ENCODE measurements around the gene HOXB5. TPM values are rescaled to one million over a fixed set of nuclear protein-coding genes. Genes with fewer than 3 reads are reported as not detected.

Gene HOXB5
- 1 to 10 TPM in 2 of 4 donors, not detected in 2; 5.8 to 9.8 TPM for polyA plus RNA-seq
- long read RNA-seq, donor 1, result 0 reads
- long read RNA-seq, donor 2, partial matches to known transcripts, result 0 of 2 reads
- long read RNA-seq, donor 2, other reads (novel, unspliced or antisense), result 0 of 2 reads
- long read RNA-seq, donor 3, transcript HOXB5-201 (2 exons, 2,041 nt), result major isoform, 12 of 12 reads
- long read RNA-seq, donor 3, partial matches to known transcripts, result 0 of 12 reads
- long read RNA-seq, donor 3, other reads (novel, unspliced or antisense), result 0 of 12 reads
- long read RNA-seq, donor 4, partial matches to known transcripts, result 0 of 2 reads
- long read RNA-seq, donor 4, other reads (novel, unspliced or antisense), result 0 of 2 reads
- long read RNA-seq, donor 5, partial matches to known transcripts, result 0 of 2 reads
- long read RNA-seq, donor 5, other reads (novel, unspliced or antisense), result 0 of 2 reads
- long read RNA-seq, donor 6, partial matches to known transcripts, result 0 of 3 reads
- long read RNA-seq, donor 6, other reads (novel, unspliced or antisense), result 0 of 3 reads
- long read RNA-seq, donor 7, result 0 reads
- long read RNA-seq, donor 8, result 0 reads
- long read RNA-seq, donor 9, partial matches to known transcripts, result 0 of 1 reads
- long read RNA-seq, donor 9, other reads (novel, unspliced or antisense), result 0 of 1 reads
- long read RNA-seq, donor 10, transcript HOXB5-201 (2 exons, 2,041 nt), result major isoform, 41 of 41 reads
- long read RNA-seq, donor 10, partial matches to known transcripts, result 0 of 41 reads
- long read RNA-seq, donor 10, other reads (novel, unspliced or antisense), result 0 of 41 reads

DNA sequence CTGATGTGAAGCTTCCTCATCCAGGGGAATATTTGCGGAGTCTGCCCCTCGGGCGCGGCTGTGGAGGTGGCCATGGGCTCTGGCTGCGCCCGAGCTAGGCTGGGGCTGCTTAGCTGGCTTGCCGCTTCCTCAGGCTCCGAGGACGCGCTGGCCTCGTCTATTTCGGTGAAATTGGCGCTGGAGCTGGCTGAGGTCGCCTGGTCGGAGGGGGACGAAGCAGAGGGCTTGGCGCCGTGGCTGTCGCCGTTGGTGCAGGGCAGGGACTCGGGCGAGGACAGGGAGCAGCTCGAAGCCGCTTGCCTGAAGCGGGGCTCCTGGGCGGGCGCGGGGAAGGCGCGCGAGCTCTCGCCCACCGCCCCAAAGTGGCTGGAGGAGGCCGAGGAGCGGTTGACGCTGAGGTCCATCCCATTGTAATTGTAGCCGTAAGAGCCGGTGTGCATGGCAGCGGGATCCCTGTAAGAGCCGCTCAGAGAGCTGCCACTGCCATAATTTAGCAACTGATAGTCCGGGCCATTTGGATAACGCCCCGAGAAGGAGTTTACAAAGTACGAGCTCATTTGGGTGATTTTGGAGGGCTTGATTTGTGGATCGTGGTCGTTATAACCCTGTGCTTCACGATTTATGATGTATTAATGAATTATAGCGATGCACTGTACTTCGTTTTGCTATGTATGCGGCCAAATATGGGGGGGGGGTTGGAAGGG, at the start of gene HOXB5:
Gene HOXB5, minus strand, starts transcription at position 654 of the 704 bp plus-strand sequence. Its CDS starts 97 bp downstream, at position 557.
- Histone ChIP-seq H3K4me3 (ENCODE audit: low read depth in 1 of 3, low read length in 3 of 3) (peak within 1 kb of the TSS in 2 of 3 donors; percentile 27 to 48), H3K36me3 (ENCODE audit: control insufficient read depth in 3 of 3, insufficient read depth in 2 of 3, low read depth in 1 of 3, low read length in 3 of 3) (peaks cover 0 to 38% (median 0%) of the 10 kb centered on the region in 3 donors), H3K27ac (ENCODE audit: low read depth in 1 of 3, low read length in 2 of 3) (peak within 1 kb of the TSS; percentile 62 to 91 (median 90)), H3K4me1 (ENCODE audit: control insufficient read depth in 3 of 3, insufficient read depth in 2 of 3, low read depth in 1 of 3, low read length in 2 of 3) (peaks cover 0 to 41% (median under 1%) of the 10 kb centered on the region in 3 donors), H3K27me3 (ENCODE audit: control insufficient read depth in 3 of 3, insufficient read depth in 3 of 3, low read length in 3 of 3) (peaks cover 0 to 99% (median 13%) of the 10 kb centered on the region in 3 donors), H3K9me3 (ENCODE audit: control insufficient read depth in 2 of 2, insufficient read depth in 1 of 2, low read depth in 1 of 2, low read length in 1 of 2) (no peaks in the 10 kb centered on the region)
- DNase-seq, result no peak
- 3 to 9% (median 9%) methylated on average over 46 to 50 of the region's 50 CpGs for WGBS, 3 donors
- no peak for FAIRE-seq

- Histone ChIP-seq H3K36me3 (ENCODE audit: control insufficient read depth in 3 of 3, insufficient read depth in 2 of 3, low read depth in 1 of 3, low read length in 3 of 3) (no peaks in the 10 kb centered on the region), H3K27ac (ENCODE audit: low read depth in 1 of 3, low read length in 2 of 3) (no peak overlapping the region), H3K4me1 (ENCODE audit: control insufficient read depth in 3 of 3, insufficient read depth in 2 of 3, low read depth in 1 of 3, low read length in 2 of 3) (peaks cover 0 to 4% (median 3%) of the 10 kb centered on the region in 3 donors), H3K9me3 (ENCODE audit: control insufficient read depth in 2 of 2, insufficient read depth in 1 of 2, low read depth in 1 of 2, low read length in 1 of 2) (no peaks in the 10 kb centered on the region), H3K4me3 (ENCODE audit: low read depth in 1 of 3, low read length in 3 of 3) (peak overlapping the region in 1 of 3 donors; percentile 3), H3K27me3 (ENCODE audit: control insufficient read depth in 3 of 3, insufficient read depth in 3 of 3, low read length in 3 of 3) (peaks cover 22 to 98% (median 69%) of the 10 kb centered on the region in 3 donors)
- DNase-seq, result no peak
- 28 to 39% (median 30%) methylated on average over 23 of the region's 23 CpGs for WGBS, 3 donors
- FAIRE-seq, result no peak
Observed at GRCh38 chr17:48642843-48643696, 49.5 kb upstream of the HOXB5 start.

DNA sequence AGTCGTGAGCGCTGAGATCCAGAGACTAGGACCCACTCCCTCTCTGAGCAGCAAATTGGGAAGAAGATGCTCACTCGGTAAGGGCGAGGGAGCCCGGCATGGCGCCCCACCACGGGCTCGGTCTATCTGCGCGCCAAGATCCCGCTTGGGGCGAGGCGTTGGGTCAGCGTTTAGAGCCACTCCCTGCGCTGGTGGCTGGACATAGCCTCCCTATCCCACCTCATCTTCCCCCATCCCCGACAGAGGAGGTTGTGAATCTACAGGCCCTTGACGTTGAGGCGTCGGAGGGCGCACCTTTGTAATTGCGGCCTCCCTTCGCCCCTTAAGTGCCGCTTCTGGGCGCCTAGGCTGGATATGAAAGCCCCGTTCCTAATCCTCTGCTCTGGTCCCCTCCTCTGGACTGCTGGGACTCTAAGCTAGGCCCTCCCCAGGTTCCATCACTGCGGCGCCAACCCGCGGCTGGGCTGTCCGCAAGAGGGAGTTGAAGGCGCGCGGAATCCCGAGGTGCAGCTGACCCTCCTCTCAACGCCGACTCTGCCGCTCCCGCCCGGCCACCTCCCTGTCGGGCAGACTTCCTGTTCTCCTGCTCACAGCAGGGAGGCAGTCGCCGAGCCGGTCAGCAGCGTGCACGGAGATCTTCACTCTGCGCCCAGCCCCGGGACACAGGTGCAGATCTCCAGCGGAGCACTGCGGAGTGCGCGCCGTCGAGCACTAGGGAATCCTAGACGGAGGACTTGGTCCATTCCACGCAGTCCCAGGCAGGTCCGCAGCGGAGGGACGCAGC, 48.7 kb upstream of the HOXB5 start:
- H3K27me3 ChIP-seq (ENCODE audit: control insufficient read depth in 3 of 3, insufficient read depth in 3 of 3, low read length in 3 of 3), result peaks cover 22 to 99% (median 73%) of the 10 kb centered on the region in 3 donors
- no peaks in the 10 kb centered on the region for H3K9me3 ChIP-seq (ENCODE audit: control insufficient read depth in 2 of 2, insufficient read depth in 1 of 2, low read depth in 1 of 2, low read length in 1 of 2)
- WGBS, 3 donors, result 7 to 24% (median 16%) methylated on average over 51 to 58 of the region's 58 CpGs
- H3K4me3 ChIP-seq (ENCODE audit: low read depth in 1 of 3, low read length in 3 of 3), result no peak overlapping the region
- H3K4me1 ChIP-seq (ENCODE audit: control insufficient read depth in 3 of 3, insufficient read depth in 2 of 3, low read depth in 1 of 3, low read length in 2 of 3), result peaks cover 0 to 3% (median 0%) of the 10 kb centered on the region in 3 donors
- DNase-seq, result peak in 1 of 2 donors; percentile 45
- no peak for FAIRE-seq
- no peak overlapping the region for H3K27ac ChIP-seq (ENCODE audit: low read depth in 1 of 3, low read length in 2 of 3)
- no peaks in the 10 kb centered on the region for H3K36me3 ChIP-seq (ENCODE audit: control insufficient read depth in 3 of 3, insufficient read depth in 2 of 3, low read depth in 1 of 3, low read length in 3 of 3)

DNA sequence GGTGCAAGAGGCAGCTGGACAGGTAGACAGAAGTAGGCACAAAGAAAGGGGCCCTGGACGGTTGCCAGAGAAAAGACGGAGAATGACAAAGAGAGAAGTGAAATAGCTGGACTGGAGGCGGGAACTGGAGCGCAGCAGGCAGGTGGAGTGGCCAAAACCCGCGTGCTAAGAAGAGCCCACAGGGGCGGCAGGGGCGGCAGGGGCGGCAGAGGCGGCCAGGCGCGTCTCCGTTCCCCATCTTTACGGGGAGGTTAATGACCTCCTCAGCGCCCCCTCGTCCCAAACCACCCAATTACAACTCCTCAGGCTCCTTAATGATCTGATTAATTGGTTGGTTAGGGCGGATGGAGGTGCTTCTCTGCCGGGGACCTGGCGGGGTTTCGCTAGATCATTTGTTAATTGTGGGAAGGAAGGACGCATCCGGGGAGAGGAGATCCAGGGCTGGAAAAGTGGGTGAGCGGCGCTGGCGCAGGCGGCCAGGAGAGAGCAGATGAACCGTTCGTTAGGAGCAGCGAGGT, 48.0 kb upstream of the HOXB5 start:
- Histone ChIP-seq H3K9me3 (ENCODE audit: control insufficient read depth in 2 of 2, insufficient read depth in 1 of 2, low read depth in 1 of 2, low read length in 1 of 2) (no peaks in the 10 kb centered on the region), H3K27ac (ENCODE audit: low read depth in 1 of 3, low read length in 2 of 3) (no peak overlapping the region), H3K4me3 (ENCODE audit: low read depth in 1 of 3, low read length in 3 of 3) (no peak overlapping the region), H3K27me3 (ENCODE audit: control insufficient read depth in 3 of 3, insufficient read depth in 3 of 3, low read length in 3 of 3) (peaks cover 20 to 99% (median 76%) of the 10 kb centered on the region in 3 donors), H3K36me3 (ENCODE audit: control insufficient read depth in 3 of 3, insufficient read depth in 2 of 3, low read depth in 1 of 3, low read length in 3 of 3) (no peaks in the 10 kb centered on the region), H3K4me1 (ENCODE audit: control insufficient read depth in 3 of 3, insufficient read depth in 2 of 3, low read depth in 1 of 3, low read length in 2 of 3) (no peaks in the 10 kb centered on the region)
- 5 to 20% (median 16%) methylated on average over 25 to 29 of the region's 29 CpGs for WGBS, 3 donors
- DNase-seq, result no peak
- FAIRE-seq, result no peak

GRCh38 chr17:48640858-48641180, 47.2 kb upstream of the HOXB5 start:
- Histone ChIP-seq H3K27ac (ENCODE audit: low read depth in 1 of 3, low read length in 2 of 3) (no peak overlapping the region), H3K4me3 (ENCODE audit: low read depth in 1 of 3, low read length in 3 of 3) (no peak overlapping the region), H3K4me1 (ENCODE audit: control insufficient read depth in 3 of 3, insufficient read depth in 2 of 3, low read depth in 1 of 3, low read length in 2 of 3) (no peaks in the 10 kb centered on the region), H3K9me3 (ENCODE audit: control insufficient read depth in 2 of 2, insufficient read depth in 1 of 2, low read depth in 1 of 2, low read length in 1 of 2) (no peaks in the 10 kb centered on the region), H3K36me3 (ENCODE audit: control insufficient read depth in 3 of 3, insufficient read depth in 2 of 3, low read depth in 1 of 3, low read length in 3 of 3) (no peaks in the 10 kb centered on the region), H3K27me3 (ENCODE audit: control insufficient read depth in 3 of 3, insufficient read depth in 3 of 3, low read length in 3 of 3) (peaks cover 17 to 99% (median 74%) of the 10 kb centered on the region in 3 donors)
- WGBS, 3 donors, result 43 to 60% (median 59%) methylated on average over 1 of the region's 1 CpG
- no peak for DNase-seq
- FAIRE-seq, result no peak

DNA sequence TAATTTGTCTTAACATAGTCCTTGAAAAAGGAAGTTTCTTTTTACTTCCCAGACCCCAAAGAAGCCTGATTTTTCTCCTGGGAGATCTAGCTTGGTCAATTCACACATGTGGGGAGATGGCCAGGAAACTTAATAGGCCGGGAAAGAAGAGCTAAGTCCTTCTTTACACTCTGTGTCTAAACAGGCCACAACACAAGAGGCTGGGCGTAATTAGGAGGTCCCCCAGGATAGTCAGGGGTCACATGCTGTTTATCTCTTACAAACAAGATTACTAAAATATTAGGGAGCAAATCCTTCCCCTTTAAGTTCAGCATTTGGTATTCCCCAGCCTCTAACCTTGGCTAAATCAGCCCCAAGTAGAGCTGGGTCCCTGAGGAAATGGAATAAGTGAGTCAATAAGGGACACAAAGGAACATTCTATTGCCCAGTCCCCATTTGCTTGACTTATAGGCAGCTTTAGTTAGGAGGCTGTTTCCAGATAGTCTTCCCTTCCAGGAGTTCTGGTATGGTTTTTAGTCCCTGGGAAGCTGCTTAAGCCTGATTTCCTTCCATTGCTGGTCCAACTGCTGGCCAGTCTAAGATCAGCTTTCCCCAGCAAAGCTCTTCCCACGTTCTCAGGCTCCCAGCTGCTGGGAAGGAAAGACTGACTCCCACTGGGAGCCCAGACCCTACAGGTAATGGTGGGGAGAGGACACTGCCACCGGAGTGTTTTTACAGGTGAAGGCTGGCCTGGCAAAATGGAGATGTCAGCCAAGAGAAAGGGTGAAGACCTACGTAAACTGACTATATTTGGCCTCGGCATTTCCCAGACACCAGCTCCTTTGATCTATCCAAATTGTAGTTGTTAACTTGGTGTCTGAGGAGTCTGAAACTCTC, 46.6 kb upstream of the HOXB5 start:
- Histone ChIP-seq H3K4me3 (ENCODE audit: low read depth in 1 of 3, low read length in 3 of 3) (no peak overlapping the region), H3K36me3 (ENCODE audit: control insufficient read depth in 3 of 3, insufficient read depth in 2 of 3, low read depth in 1 of 3, low read length in 3 of 3) (no peaks in the 10 kb centered on the region), H3K4me1 (ENCODE audit: control insufficient read depth in 3 of 3, insufficient read depth in 2 of 3, low read depth in 1 of 3, low read length in 2 of 3) (no peaks in the 10 kb centered on the region), H3K27ac (ENCODE audit: low read depth in 1 of 3, low read length in 2 of 3) (no peak overlapping the region), H3K27me3 (ENCODE audit: control insufficient read depth in 3 of 3, insufficient read depth in 3 of 3, low read length in 3 of 3) (peaks cover 17 to 99% (median 74%) of the 10 kb centered on the region in 3 donors), H3K9me3 (ENCODE audit: control insufficient read depth in 2 of 2, insufficient read depth in 1 of 2, low read depth in 1 of 2, low read length in 1 of 2) (no peaks in the 10 kb centered on the region)
- FAIRE-seq, result no peak
- DNase-seq, result no peak
- 46 to 62% (median 60%) methylated on average over 6 of the region's 6 CpGs for WGBS, 3 donors

Measured in small intestine (tissue), 16 donors.